ENCODE data around the gene MORN1. TPM values are rescaled to one million over a fixed set of nuclear protein-coding genes. Genes with fewer than 3 reads are reported as not detected.
"Not testable (repeated sequence)": the region's sequence is repeated elsewhere in the genome, so short reads cannot be mapped to it uniquely, and the experiment has no call there.

The MORN1 gene
- total and polyA plus RNA-seq, 2 experiments from 2014 or later: 4.5 to 9.4 TPM

DNA sequence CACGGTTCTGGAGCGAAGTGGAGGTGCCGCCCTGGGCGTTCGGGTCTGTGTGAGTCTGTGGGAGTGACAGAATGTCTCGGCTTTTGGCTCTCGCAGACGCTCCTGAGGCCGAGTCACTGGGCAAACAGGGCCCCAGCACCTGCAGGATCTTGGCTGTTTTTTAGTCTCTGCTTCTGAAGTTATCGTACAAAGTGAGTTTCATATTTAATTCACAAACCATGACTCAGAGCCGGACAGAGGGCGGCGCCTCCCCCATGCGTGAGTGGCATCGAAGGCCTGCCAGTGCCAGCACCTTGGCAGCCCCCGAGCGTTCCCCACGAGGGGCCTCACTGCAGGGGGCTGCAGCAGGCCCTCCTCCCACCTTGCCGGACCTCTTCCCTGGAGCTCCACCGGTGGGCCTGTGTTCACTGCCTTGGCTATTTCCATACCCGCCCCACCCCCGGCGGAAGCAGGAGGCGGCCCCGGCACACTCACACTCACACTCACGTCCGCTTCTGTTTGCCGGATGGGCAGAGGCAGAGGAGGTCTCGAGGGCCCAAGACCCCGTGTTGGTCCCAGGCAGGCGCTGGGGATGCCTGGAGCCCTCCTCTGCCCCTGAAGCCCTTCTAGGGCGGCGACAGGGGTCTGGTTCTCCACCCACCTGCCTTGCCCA is 56.3 kb downstream of the MORN1 start:
- Histone ChIP-seq H3K4me1 (ENCODE audit: insufficient read depth) (peaks cover 20% of the 10 kb centered on the region), H3K4me3 (no peak overlapping the region), H3K9me3 (ENCODE audit: low read depth) (no peaks in the 10 kb centered on the region), H3K36me3 (replicated peaks; ENCODE audit: insufficient read depth, low read depth) (no peaks in the 10 kb centered on the region), H3K79me2 (no peaks in the 10 kb centered on the region), H3K27ac (no peak overlapping the region), H3K9me2 (replicated peaks; ENCODE audit: insufficient read depth) (no peaks in the 10 kb centered on the region), H2AFZ (no peak overlapping the region), H3K4me2 (no peak overlapping the region), H3K27me3 (no peaks in the 10 kb centered on the region), H4K20me1 (ENCODE audit: insufficient read depth, poor library complexity, severe bottlenecking) (no peaks in the 10 kb centered on the region)
- DNase-seq (ENCODE audit: low spot score): no peak
- WGBS (ENCODE audit: low lambda C conversion rate, missing lambda C conversion rate): 81% methylated on average over 32 of the region's 33 CpGs
- no peak for TF ChIP-seq EZH2 (IDR thresholded peaks at IDR 0.05; ENCODE audit: borderline replicate concordance)
- no peak for TF ChIP-seq EZH2phosphoT487 (IDR thresholded peaks at IDR 0.05; ENCODE audit: low read depth, severe bottlenecking, unreplicated experiment)
- no peak for TF ChIP-seq CTCF (IDR thresholded peaks at IDR 0.05; ENCODE audit: poor library complexity)

- H3K4me2 ChIP-seq: no peak overlapping the region
- H2AFZ ChIP-seq: no peak overlapping the region
Observed at GRCh38 chr1:2334366-2334765, 57.0 kb downstream of the MORN1 start.

GRCh38 chr1:2331580-2331979 is 59.8 kb downstream of the MORN1 start:
- not testable (repeated sequence) for H3K36me3 ChIP-seq (replicated peaks; ENCODE audit: insufficient read depth, low read depth); DNase-seq (ENCODE audit: low spot score); H3K27me3 ChIP-seq; H4K20me1 ChIP-seq (ENCODE audit: insufficient read depth, poor library complexity, severe bottlenecking); H3K9me3 ChIP-seq (ENCODE audit: low read depth); H3K79me2 ChIP-seq; H3K9me2 ChIP-seq (replicated peaks; ENCODE audit: insufficient read depth); H3K4me2 ChIP-seq; H3K4me3 ChIP-seq; H2AFZ ChIP-seq
- Histone ChIP-seq H3K4me1 (ENCODE audit: insufficient read depth) (peaks cover 22% of the 10 kb centered on the region), H3K27ac (peak overlapping the region; percentile 84)
- WGBS (ENCODE audit: low lambda C conversion rate, missing lambda C conversion rate): 97% methylated on average over 9 of the region's 33 CpGs

More at GRCh38 chr1:2334366-2334765, 57.0 kb downstream of the MORN1 start:
- Histone ChIP-seq H4K20me1 (ENCODE audit: insufficient read depth, poor library complexity, severe bottlenecking) (no peaks in the 10 kb centered on the region), H3K79me2 (no peaks in the 10 kb centered on the region), H3K27me3 (no peaks in the 10 kb centered on the region), H3K9me2 (replicated peaks; ENCODE audit: insufficient read depth) (no peaks in the 10 kb centered on the region), H3K4me1 (ENCODE audit: insufficient read depth) (peaks cover 22% of the 10 kb centered on the region), H3K27ac (no peak overlapping the region), H3K36me3 (replicated peaks; ENCODE audit: insufficient read depth, low read depth) (no peaks in the 10 kb centered on the region), H3K4me3 (no peak overlapping the region), H3K9me3 (ENCODE audit: low read depth) (no peaks in the 10 kb centered on the region)
- no peak for DNase-seq (ENCODE audit: low spot score)
- WGBS (ENCODE audit: low lambda C conversion rate, missing lambda C conversion rate): 88% methylated on average over 21 of the region's 21 CpGs
- TF ChIP-seq EZH2 (IDR thresholded peaks at IDR 0.05; ENCODE audit: borderline replicate concordance): no peak
- no peak for TF ChIP-seq EZH2phosphoT487 (IDR thresholded peaks at IDR 0.05; ENCODE audit: low read depth, severe bottlenecking, unreplicated experiment)
- no peak for TF ChIP-seq CTCF (IDR thresholded peaks at IDR 0.05; ENCODE audit: poor library complexity)

DNA sequence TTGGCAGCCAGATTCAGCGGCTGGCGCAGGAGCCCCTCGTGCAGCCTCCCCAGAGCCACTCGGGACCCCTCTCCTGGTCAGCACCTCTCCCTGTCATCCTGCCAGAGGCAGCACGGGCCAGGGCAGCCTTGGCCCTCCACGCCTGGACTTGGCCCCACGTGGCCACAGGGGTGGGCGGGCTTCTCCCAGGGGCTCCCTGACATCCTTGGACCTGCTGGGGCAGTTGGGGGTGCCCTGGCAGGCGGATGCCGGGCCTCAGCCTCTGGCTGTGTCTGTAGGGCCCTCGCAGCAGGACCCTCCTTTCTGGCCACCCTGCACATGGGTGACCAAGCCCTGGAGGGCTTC is 60.2 kb downstream of the MORN1 start:
- no peaks in the 10 kb centered on the region for H3K9me2 ChIP-seq (replicated peaks; ENCODE audit: insufficient read depth)
- no peak overlapping the region for H3K4me2 ChIP-seq
- TF ChIP-seq CTCF (IDR thresholded peaks at IDR 0.05; ENCODE audit: poor library complexity) (no peak), EZH2 (IDR thresholded peaks at IDR 0.05; ENCODE audit: borderline replicate concordance) (no peak), EZH2phosphoT487 (IDR thresholded peaks at IDR 0.05; ENCODE audit: low read depth, severe bottlenecking, unreplicated experiment) (no peak)
- no peak for DNase-seq (ENCODE audit: low spot score)
- no peaks in the 10 kb centered on the region for H3K79me2 ChIP-seq
- H3K36me3 ChIP-seq (replicated peaks; ENCODE audit: insufficient read depth, low read depth): no peaks in the 10 kb centered on the region
- H3K27ac ChIP-seq: peak overlapping the region; percentile 84
- no peak overlapping the region for H3K4me3 ChIP-seq
- peaks cover 22% of the 10 kb centered on the region for H3K4me1 ChIP-seq (ENCODE audit: insufficient read depth)
- no peak overlapping the region for H2AFZ ChIP-seq
- no peaks in the 10 kb centered on the region for H4K20me1 ChIP-seq (ENCODE audit: insufficient read depth, poor library complexity, severe bottlenecking)
- 84% methylated on average over 11 of the region's 11 CpGs for WGBS (ENCODE audit: low lambda C conversion rate, missing lambda C conversion rate)
- H3K9me3 ChIP-seq (ENCODE audit: low read depth): no peaks in the 10 kb centered on the region
- no peaks in the 10 kb centered on the region for H3K27me3 ChIP-seq

Measured in hepatocyte (in vitro differentiated cells).